IPS DF 4.7 (cell line): ENCODE results near the gene KCNQ1OT1.

Source experiments
- DNase-seq: peaks from one replicate; pipeline ENCODE4 v3.0.0-alpha.2; 2013; ENCODE audit warnings: low spot score; ENCODE audit errors: extremely low read depth

KCNQ1OT1 gene

DNA sequence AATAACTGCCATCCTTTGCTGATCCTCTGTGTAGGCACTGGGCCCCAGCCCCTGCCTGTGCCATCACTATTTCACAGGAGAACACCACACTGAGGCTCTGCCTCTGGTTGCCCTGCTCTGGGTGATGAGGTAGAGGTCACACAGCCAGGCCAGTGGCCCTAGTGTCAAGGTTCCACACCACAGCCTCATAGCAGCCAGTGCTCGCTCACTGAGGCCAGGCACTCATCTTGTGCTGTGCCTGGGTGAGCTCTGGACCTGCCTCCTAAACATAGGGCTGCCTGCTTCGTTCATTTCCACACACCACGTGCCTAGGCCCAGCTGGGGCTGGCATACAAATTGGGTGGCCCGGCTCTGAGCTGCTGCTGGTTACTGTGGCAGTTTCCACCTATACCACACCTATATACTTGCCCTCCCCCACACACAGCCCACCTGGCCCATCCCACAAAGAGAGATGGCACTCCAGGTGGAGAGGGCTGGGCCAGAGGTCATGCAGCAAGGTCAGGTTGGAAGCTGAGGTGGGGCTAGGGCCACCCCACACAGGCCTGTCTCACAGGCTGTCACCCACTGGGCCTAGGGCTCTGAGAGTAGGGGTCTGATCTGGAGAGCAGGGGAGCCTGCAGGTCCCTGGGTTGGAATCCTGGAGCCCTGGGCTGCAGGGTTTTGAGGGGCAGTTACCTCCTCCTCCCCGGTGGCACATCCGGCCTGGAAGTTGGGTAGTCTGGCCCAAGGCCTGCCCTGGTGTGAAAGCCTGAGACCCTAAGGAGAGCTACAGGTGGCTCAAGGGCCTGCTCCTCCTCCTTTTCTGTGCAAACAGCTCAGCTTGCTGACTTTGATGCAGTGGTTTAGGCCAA lies 11.2 kb downstream of the KCNQ1OT1 start:
- DNase-seq = no peak

DNA sequence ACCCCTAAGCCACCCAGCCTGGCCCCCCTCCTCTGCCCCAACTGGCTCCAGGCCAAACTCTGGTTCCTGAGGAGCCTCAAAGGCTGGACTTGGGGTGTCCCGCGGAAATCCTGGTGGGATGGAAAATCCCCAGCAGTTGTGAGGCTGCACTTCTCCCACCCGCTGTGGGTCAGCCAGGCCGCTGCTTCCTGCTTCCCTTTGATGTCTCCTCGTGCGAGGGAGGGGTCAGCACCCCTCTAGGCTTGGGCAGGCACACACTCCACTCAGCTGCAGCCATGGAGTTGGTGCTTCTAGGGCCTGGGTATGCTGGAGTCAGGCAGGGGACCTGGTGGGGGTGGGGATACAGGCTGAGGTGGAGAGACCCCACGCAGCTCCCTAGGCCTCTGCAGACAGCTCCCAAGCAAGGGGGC lies 12.0 kb downstream of the KCNQ1OT1 start:
- no peak for DNase-seq

DNA sequence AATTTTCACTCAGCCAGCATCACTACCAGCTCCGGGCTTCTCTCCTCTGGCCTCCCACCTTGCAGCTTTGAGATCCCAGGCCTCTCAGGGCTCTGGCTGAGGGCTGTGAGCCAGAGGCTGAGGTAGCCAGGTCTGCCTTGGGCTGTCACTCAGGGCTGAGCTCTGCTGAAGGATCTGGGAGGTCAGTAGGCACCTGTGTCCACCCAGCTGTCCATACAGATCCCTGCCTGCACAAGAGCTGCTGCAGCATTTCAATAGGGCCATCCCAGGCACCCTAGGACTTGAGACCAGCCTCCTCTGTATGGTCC lies 12.6 kb downstream of the KCNQ1OT1 start:
- no peak for DNase-seq

DNA sequence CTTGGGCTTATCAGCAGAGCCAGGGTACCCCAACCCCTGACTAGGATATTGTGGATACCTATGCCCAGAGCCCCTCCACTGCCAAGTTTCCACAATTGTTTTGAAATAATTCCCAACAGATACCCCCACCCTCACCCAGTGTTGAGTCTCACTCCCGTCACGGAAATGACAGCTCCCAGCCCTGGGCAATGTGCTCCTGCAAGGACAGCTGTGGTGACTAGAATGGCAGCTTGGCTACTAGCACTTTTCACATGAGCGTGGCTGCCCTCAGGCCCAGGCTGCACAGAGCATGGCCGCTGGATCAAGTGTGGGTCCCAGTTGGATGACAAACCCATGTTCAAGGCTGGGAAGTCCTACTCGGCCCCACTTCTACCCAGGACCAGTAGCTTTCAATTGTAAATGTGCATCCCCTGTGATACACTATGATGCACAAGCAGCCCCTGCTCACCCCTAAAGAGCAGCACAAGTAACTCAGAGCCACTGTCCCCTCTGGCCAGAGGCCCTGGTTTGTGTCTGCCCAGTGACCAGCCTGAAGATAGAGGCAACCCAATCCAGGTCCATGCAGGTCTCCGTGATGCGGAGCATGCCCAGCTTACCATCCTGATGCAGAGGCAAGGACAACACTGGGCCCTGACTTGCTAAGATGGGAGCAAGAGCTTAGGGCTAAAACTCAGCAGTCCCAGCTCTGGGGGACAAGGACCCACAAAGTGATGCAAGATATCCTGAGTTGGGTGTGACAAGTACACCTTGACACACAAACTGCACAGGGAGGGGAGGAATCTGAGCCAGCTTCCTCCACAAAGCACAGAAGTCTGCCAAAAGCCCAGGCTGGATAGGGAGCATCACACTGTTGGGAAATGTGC lies 13.2 kb downstream of the KCNQ1OT1 start:
- no peak for DNase-seq

DNA sequence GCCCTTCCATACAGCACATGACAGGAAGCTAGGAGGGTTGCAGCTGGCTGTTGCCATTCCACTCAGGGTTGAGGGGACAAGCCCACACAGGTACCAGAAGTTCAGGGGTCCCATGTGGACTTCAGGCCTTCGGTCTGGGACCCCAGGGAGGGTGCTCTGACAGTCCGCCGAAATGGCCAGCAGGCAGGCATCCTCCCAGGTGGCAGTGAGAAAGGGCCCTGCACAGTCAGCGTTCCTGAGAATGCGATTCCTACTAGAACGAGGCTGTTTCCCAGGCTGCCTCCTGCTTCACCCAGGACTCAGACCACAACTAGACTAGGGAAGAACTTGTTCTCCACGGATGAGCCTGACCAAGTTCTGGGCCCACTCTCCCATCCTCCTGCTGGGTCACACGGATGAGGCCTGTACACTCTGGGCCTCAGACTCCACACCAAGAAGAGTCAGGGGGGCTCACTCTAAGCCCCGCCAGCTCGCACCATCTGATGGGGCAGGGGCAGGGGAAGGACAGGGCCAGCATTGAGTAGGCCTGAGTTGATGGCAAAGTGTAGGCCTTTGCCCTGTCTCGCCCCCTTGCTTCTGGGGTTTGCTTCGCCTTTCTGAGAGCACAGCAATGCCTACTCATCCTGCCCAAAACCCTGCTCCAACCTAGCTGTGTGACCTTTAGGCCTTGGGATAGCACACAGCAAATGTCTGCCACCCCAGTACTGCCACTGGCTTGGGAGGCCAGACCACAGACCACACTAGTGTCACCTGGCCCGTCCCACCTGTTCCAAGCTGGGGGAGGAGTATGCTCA lies 14.0 kb downstream of the KCNQ1OT1 start:
- no peak for DNase-seq

DNA sequence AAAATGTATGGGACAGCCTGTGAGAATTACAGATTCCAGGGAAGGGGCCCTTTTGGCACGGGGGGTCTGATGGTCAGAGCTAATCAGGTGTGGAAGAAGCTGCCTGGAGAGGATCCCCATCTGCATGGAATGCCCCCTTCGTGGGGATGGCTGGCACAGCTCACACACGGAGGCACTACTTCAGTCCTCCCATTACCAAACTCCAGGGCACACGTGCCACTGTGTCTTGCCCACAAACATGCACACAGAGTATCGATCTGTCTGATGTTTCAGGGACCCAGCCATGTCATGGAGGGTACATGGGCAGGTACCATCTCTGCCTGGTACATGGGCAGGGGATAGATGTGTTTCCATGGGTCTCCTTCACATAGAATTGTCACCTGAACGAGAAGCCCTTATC lies 14.7 kb downstream of the KCNQ1OT1 start:
- DNase-seq = no peak

DNA sequence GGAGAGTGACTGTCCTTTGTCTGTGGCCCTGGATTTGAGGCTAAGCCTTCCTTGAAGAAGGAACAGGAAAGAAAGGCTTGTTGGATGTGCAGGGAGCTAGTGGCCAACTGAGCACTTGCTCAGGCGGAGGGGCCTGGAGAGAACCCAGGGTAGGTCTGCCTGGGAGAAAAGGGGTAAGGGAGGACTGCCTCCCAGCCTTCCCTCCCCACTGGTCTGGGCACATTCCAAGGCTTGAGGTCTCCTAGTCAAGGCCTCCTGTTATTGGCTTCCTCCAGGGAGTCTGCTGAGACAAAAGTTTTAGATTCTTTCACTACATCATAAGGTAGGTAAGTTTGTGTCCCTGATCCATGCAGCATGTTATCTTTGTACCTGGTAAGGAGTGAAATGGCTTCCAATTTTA lies 15.2 kb downstream of the KCNQ1OT1 start:
- DNase-seq = no peak

DNA sequence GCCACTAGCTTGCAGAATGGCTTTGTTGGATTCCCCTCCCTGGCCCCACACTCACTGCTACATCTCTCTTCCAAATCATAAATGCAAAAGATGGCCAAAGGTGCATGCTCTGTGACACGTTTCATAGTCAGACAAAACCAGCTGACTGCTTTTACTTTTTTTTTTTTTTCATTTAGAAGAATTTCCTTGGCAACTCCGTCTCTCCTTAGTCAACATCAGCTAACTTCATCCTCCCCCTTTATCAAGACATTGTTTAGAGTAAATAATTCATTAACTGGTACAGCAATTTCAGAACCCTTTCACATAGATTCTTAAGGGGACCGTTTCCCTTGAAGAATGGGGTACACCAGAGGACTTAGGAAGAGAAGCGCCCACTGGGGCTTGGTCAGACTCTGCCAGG lies 16.0 kb downstream of the KCNQ1OT1 start:
- DNase-seq = no peak

DNA sequence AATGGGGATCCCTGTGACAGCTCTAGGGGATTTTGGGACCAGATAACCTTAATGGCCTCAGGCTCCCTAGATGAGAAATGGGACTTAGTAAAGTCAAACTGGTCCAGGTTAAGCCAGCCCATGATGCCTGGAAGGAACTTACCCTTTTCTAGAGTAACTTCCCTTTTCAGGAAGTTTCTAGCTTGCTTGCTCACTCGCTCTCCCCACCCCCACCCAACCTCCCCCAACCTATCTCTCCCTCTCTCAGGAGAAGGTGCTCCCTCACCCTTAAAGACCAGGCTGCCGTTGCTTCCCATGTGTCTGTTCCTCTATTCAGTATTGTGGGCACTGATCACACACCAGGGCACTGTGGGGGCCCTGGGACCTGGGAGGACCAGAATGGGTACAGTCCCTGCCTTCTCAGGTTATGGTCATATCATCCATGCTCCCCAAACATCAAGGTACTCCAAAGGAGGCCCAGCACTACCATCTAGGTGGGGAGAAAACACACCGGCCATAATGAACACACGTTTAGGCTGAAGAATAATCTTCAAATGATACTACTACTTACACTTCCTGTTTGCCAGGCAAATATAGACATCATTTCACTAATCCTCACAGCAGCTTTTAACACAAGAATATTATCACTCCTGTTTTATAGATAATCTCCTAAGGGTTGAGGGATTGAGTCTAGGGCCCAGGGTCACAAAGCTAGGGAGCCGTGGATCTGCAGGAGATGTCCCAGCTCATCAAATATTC lies 18.2 kb downstream of the KCNQ1OT1 start:
- no peak for DNase-seq

DNA sequence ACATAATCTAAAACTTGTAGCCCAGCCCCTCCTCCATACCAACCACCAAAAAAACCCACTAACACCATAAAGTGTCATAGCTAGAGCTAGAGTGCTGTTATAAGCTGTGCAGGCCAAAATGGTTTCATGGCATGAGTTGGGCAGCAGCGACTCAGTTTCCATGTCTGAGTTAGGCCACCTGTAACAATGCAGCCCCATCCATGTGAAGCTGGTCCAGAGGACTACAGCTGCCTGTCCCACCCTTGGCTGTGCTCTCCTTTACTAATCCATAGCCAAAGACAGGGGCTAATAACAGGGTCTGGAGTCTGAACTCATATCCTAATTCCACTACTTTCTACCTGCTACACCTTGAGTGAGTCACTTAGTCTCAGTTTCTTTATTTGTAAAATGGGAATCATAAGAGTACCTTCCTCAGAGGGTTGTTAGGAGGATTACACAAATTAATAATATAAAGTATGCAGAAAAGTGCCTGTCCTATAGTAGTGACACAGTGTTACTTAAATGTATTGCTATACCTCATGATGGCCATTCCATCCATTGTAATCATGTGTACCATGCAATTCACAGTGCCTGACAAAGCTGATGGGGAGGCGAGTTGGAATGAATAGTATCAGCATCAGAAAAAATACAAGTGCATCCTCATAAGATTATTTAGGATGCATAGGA lies 20.6 kb downstream of the KCNQ1OT1 start:
- no peak for DNase-seq

DNA sequence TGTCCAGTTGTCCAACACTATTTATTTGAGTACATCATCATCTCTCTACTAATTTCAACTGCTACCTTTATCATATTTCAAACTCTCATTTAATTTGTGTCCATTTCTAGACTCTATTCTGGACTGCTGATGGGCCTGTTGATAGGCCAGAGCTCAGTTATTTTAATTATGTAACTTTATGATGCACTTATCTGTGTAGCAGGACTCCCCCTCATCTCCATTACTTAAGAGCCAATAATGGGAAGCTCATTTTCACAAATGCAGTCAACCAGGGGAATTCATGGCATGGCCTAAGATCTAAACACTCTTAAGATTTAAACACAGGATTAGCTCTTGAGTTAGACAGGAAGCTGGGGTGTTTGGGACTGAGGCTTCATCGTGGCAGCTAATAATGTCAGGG lies 21.4 kb downstream of the KCNQ1OT1 start:
- no peak for DNase-seq

DNA sequence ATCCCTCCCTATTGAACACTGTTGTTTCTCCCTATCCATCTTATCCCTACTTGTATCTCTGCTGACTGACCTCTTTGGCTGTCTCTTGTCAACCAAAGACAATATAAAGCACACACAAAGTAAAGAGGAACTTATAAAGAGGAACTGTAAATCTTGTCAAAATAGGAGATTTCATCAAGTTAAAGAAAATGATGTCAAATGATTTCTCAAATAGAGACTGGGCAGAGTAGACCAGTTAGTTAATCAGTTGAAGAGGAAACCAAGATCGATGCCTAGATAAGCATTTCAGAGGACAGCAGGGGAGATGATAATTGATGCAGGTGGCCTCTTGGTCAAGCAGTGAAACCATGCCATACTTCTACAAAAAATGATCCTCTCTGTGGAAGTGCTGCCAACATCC lies 22.7 kb downstream of the KCNQ1OT1 start:
- no peak for DNase-seq

DNA sequence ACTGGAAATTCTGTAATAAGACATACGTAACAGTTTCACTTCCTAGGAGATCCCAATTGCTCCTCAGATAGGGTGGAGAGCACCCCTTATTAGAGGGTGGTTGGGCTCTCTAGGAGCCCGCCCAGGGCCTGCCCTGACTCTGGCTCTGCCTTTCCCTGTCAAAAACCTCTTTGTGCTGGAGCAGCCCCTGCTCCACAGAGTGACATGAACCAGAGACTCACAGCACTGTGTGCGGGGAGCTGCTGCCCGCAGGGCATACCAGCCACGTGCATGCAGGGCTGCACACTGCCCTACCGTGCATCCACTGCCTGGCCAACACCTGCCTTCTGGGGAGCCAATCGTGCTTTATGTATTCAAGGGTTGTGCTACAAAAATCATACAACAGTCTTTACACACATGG lies 24.3 kb downstream of the KCNQ1OT1 start:
- DNase-seq = no peak

DNA sequence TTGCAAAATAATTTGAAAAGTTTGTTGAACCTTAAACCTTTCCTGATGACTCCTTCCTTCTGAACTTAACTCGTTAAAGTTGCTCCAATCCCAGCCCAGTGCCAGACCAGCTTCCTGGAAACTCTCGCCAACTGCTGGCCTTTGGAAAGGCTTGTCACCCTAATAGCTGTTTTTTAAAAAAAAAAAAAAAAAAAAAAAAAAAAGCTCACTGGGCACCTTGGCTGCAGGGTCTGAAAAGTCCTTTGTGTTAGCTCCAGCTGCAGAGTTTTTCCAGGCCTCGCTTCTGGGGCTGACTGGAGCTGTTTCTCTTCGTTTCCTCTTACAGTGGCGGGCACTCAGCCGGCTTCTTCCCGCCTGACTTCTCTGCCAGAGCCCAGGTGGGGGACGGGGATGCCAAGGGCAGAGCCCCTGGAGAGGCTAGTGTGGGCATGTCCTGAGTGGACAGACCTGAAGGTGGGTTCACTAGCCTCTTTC lies 25.1 kb downstream of the KCNQ1OT1 start:
- DNase-seq = no peak

DNA sequence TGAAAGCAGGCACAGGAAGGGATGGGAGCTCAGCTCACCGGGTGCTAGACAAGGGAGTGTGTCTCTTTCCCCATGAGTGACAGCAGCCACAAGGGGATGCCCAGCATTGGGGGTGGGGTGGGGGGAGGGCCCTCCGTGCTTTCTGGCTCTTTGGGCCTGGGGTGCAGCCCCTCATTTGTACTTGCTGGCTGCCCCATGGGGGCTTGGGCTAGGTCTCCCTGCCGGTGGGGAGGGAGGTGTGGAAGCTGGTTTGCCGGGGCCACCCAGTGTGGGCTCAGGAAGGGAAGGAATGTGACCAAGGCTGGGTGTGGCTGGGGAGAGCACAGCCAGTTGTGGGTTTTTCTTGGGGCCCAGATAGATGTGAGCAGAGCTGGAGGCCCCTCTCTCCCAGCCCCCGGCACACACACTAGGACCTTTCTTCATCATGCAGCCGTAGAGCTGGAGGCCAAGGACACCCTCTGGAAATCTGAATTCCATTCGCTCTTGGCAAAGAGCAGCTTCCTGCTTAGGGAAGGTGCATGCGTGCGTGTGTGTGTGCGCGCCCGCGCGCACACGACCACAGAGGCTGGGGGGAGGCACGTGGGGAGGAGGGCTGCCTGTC lies 25.8 kb downstream of the KCNQ1OT1 start:
- no peak for DNase-seq

DNA sequence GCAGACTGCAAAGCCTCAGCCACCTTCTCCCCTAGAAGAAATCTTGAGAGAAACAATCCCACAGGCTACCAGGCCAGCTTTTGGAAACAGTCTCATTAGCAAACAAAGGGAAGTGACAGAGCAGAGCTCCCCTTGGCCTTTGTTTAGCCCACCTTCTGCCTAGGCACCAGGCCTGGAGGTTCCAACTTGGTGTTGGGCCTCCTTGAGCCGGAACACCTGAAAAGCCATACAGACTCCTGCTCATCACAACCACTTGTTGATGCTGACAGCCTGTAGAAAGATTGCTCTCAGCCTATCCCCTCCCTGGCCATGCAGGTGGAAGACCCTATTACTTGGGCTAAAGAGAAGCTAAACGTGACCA lies 26.6 kb downstream of the KCNQ1OT1 start:
- DNase-seq = no peak

DNA sequence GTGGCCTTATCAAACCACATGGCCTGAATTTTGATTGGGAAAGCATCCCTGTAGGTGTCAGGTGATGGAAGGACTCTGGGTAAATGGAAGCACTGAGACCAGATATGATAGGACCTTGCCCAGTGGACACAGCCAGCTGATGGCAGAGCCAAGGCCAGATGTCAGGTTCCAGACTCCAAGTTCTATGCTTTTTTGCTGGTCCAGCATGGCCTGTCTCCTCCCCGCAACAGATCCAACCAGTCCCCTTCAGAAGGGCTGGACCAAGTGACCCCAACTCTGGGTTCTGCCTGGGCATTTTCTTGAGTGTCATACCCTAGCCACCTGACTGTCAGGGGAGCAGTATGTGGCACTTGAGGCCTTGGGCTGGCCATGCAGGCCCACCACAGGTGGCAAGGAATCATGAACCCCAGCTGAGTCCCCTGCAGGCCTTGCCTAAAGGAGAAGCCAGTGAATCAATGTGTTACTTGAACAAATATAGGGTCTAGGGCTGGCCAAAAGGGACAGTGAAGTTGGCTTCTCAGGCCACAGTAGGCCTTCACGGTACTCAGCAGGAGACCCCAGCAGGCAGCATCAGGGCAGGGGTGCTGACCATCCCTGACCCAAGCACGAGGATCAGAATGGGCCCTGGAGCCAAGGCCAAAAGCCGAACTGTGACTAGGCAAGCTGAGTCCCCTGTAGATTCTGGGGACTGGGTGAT lies 27.1 kb downstream of the KCNQ1OT1 start:
- DNase-seq = no peak

DNA sequence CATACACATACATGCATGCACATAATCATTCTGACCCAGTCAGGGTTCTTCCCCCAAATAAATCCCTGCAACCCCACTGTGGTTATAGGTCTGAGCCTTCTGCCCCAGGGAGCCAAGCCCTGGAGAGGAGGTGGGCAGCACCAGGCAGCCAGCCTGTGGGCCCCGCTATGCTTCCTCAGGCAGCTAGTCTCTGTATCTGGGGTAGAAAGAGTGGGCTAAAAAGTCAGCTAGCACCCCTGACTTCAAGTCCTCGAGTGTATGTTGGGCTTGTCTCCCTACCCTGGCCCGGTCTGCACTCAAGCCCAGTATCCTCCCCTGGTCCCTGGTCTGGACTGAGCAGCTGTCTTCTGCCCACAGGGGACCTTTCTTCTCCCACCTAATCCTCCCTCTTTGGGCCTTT lies 28.0 kb downstream of the KCNQ1OT1 start:
- no peak for DNase-seq

DNA sequence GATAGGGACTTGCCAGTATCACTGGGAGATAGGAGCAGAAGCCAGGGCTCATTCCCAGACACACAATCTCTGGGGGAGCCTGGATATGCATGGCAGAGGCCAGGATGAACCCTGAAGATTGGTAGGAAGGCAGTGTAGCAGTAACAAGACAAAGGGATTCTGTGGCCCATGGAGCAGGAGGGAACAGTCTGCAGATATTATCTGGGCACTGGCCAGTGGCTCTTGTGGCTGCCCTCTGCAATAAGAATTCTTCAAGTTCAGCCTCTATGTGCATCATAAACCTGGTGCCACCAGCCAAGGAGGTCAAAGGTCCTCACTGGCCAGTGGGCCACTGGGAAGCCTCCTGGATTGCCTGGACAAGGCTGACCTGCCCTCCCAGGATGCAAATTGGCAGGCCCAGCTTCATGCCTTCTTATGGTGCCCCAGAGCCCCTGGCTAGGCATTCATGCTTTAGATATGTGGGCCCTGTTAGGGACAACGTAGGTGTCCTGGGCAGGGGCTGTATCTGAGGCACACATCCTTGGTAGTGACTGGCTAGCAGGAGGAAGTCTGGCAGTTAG lies 29.2 kb downstream of the KCNQ1OT1 start:
- DNase-seq = no peak
